WTC11 (cell line): Measurements from ENCODE around the gene GPX4. TPM values are rescaled to one million over a fixed set of nuclear protein-coding genes. Genes with fewer than 3 reads are reported as not detected.
"Not testable (repeated sequence)": the region's sequence is repeated elsewhere in the genome, so short reads cannot be mapped to it uniquely, and the experiment has no call there.

Source experiments
- ATAC-seq: fragments of 200-7000 bp; cut with Tn5 transposase; 2 replicates; pipeline ENCODE4 v1.10.0; 2021; ENCODE audit warnings: mild to moderate bottlenecking, moderate library complexity
- CTCF ChIA-PET: fragments of 300-600 bp; sonication (Branson Sonifier 250); formaldehyde crosslinking; loops from one replicate; lab custom pipeline; 2021; ENCODE audit warnings: antibody characterized with exemption; lab: Charles Lee
- POLR2A ChIA-PET: fragments of 350-600 bp; sonication (Branson Sonifier 250); formaldehyde crosslinking; loops from one replicate; lab custom pipeline; 2021; ENCODE audit warnings: antibody characterized with exemption; lab: Charles Lee
- DNase-seq: peaks from one replicate; pipeline ENCODE4 v3.0.0; 2021; ENCODE audit warnings: low spot score
- H3K27ac Mint-ChIP-seq: 2 replicates; pipeline ENCODE4 v1.8.0; 2021; ENCODE audit warnings: mixed read lengths
- H3K27me3 Mint-ChIP-seq: 2 replicates; pipeline ENCODE4 v1.8.0; 2021; ENCODE audit warnings: low read depth, mild to moderate bottlenecking, moderate library complexity, mixed read lengths
- H3K36me3 Mint-ChIP-seq: 2 replicates; pipeline ENCODE4 v1.8.0; 2021; ENCODE audit warnings: mixed read lengths
- H3K4me1 Mint-ChIP-seq: 2 replicates; pipeline ENCODE4 v1.8.0; 2022; ENCODE audit warnings: mixed read lengths
- H3K4me3 Mint-ChIP-seq: 2 replicates; pipeline ENCODE4 v1.8.0; 2021; ENCODE audit warnings: mild to moderate bottlenecking, moderate library complexity, mixed read lengths
- H3K9me3 Mint-ChIP-seq: 2 replicates; pipeline ENCODE4 v1.8.0; 2021; ENCODE audit warnings: mixed read lengths
- ARID4B ChIP-seq: sonication (generic); formaldehyde crosslinking; IDR thresholded peaks from 2 replicates; pipeline ENCODE4 v1.8.0; 2023; ENCODE audit warnings: missing genetic modification reagents, mild to moderate bottlenecking, borderline replicate concordance
- EMX1 ChIP-seq: fragments of 250-450 bp; sonication (Bioruptor Pico); IDR thresholded peaks from 2 replicates; pipeline ENCODE4 v1.8.0; 2021; ENCODE audit warnings: mild to moderate bottlenecking
- ETV6 ChIP-seq: sonication (generic); formaldehyde crosslinking; IDR thresholded peaks from 2 replicates; pipeline ENCODE4 v1.8.1; 2022; ENCODE audit warnings: mild to moderate bottlenecking, missing genetic modification reagents
- FOXJ3 ChIP-seq: sonication (generic); formaldehyde crosslinking; IDR thresholded peaks from 2 replicates; pipeline ENCODE4 v1.9.0; 2021; ENCODE audit warnings: missing genetic modification reagents, mild to moderate bottlenecking, borderline replicate concordance
- FOXP1 ChIP-seq: sonication (generic); formaldehyde crosslinking; IDR thresholded peaks from 2 replicates; pipeline ENCODE4 v1.8.0; 2022; ENCODE audit warnings: missing genetic modification reagents, mild to moderate bottlenecking, moderate library complexity, borderline replicate concordance
- JAZF1 ChIP-seq: fragments of 250-450 bp; sonication (Bioruptor Pico); IDR thresholded peaks from 2 replicates; pipeline ENCODE4 v1.9.0; 2021; ENCODE audit warnings: moderate library complexity, mild to moderate bottlenecking, inconsistent platforms
- JUN ChIP-seq: sonication (generic); formaldehyde crosslinking; IDR thresholded peaks from 2 replicates; pipeline ENCODE4 v1.8.0; 2023; ENCODE audit warnings: mild to moderate bottlenecking, missing genetic modification reagents
- NR3C1 ChIP-seq: sonication (generic); formaldehyde crosslinking; conservative IDR thresholded peaks from 2 replicates; pipeline ENCODE4 v1.8.1; 2023; ENCODE audit warnings: low read depth, mild to moderate bottlenecking, missing genetic modification reagents
- OVOL2 ChIP-seq: fragments of 250-450 bp; sonication (Bioruptor Pico); IDR thresholded peaks from 2 replicates; pipeline ENCODE4 v1.9.0; 2021; ENCODE audit warnings: mild to moderate bottlenecking, borderline replicate concordance
- RELA ChIP-seq: sonication (generic); formaldehyde crosslinking; IDR thresholded peaks from 2 replicates; pipeline ENCODE4 v1.8.1; 2022; ENCODE audit warnings: missing genetic modification reagents, mild to moderate bottlenecking, borderline replicate concordance
- RORB ChIP-seq: fragments of 250-450 bp; sonication (Bioruptor Pico); IDR thresholded peaks from 2 replicates; pipeline ENCODE4 v1.9.0; 2021; ENCODE audit warnings: mild to moderate bottlenecking
- STAT6 ChIP-seq: sonication (generic); formaldehyde crosslinking; conservative IDR thresholded peaks from 2 replicates; pipeline ENCODE4 v1.8.1; 2023; ENCODE audit warnings: mild to moderate bottlenecking, low read depth, missing genetic modification reagents, moderate library complexity
- TEAD1 ChIP-seq: sonication (generic); formaldehyde crosslinking; IDR thresholded peaks from 2 replicates; pipeline ENCODE4 v1.8.0; 2022; ENCODE audit warnings: mild to moderate bottlenecking, missing genetic modification reagents
- TEAD4 ChIP-seq: sonication (generic); formaldehyde crosslinking; IDR thresholded peaks from 2 replicates; pipeline ENCODE4 v1.8.0; 2022; ENCODE audit warnings: mild to moderate bottlenecking, missing genetic modification reagents
- ZNF219 ChIP-seq: sonication (generic); formaldehyde crosslinking; IDR thresholded peaks from 2 replicates; pipeline ENCODE4 v1.8.0; 2023; ENCODE audit warnings: missing genetic modification reagents, mild to moderate bottlenecking, borderline replicate concordance
- ZNF396 ChIP-seq: fragments of 250-450 bp; sonication (Bioruptor Pico); IDR thresholded peaks from 2 replicates; pipeline ENCODE4 v1.8.0; 2021; ENCODE audit warnings: mild to moderate bottlenecking, moderate library complexity, borderline replicate concordance
- total RNA-seq: library from RNA; stranded (reverse); gene quantifications from 3 replicates; pipeline ENCODE4 v1.2.3, GENCODE V29; 2021
- TF ChIP-seq, protein P1 (sequence below): fragments of 250-450 bp; sonication (Bioruptor Pico); conservative IDR thresholded peaks from 2 replicates; pipeline ENCODE4 v1.9.0; 2021; ENCODE audit warnings: mild to moderate bottlenecking

Gene GPX4
- total RNA-seq, 1 experiment from 2014 or later, result 363 TPM

GRCh38 chr19:1128106-1128505 is 24.3 kb downstream of the GPX4 start (continued):
- TF ChIP-seq ARID4B (CRISPR knock-in tag) (no peak), NR3C1 (CRISPR knock-in tag) (no peak), TEAD4 (CRISPR knock-in tag) (no peak), RORB (CRISPR knock-in tag) (no peak), EMX1 (no peak), JUN (CRISPR knock-in tag) (no peak), FOXP1 (CRISPR knock-in tag) (no peak), ZNF396 (CRISPR knock-in tag) (no peak), ZNF219 (CRISPR knock-in tag) (no peak)

GRCh38 chr19:1129084-1129483 is 25.3 kb downstream of the GPX4 start:
- H3K36me3 Mint-ChIP-seq, POLR2A ChIA-PET, H3K9me3 Mint-ChIP-seq, H3K27ac Mint-ChIP-seq, H3K4me3 Mint-ChIP-seq, H3K27me3 Mint-ChIP-seq, ATAC-seq, H3K4me1 Mint-ChIP-seq, DNase-seq: not testable (repeated sequence)
- CTCF ChIA-PET, result interaction anchor here (1.5 to 3.8 kb wide), 4 partner anchors 12 to 26 kb away, joined by 3 to 28 read pairs (median 4); no protein-coding TSS in a partner anchor

DNA sequence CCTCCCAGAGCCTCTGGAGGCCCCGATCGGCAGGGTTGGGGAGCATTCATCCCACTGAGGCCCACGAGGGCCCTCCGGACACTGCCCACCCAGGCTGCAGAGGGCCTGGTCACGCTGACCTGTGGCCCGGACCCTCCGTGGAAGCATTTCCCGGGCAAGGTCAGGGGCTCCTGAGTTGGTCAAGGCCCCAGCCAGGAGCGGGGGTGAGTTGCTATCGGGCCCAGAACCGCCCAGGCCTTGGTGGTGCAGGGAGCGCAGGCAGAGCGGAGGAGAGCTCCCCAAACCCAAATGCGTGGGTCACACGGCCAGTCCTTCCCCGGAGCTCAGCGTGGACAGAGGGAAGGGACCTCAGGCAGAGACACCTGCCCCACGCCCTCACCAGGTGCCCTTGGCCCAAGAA is 25.7 kb downstream of the GPX4 start:
- CTCF ChIA-PET, result interaction anchor here (1.5 to 3.8 kb wide), 4 partner anchors 12 to 26 kb away, joined by 3 to 28 read pairs (median 4); no protein-coding TSS in a partner anchor
- Mint-ChIP-seq H3K36me3 (no peaks in the 10 kb centered on the region), H3K27me3 (no peaks in the 10 kb centered on the region), H3K4me3 (no peak overlapping the region), H3K9me3 (no peaks in the 10 kb centered on the region), H3K27ac (no peak overlapping the region), H3K4me1 (no peaks in the 10 kb centered on the region)
- ATAC-seq (no peak), DNase-seq (no peak)
- TF ChIP-seq FOXJ3 (no peak), ZNF396 (CRISPR knock-in tag) (no peak), RELA (CRISPR knock-in tag) (no peak), ETV6 (CRISPR knock-in tag) (no peak), TEAD4 (CRISPR knock-in tag) (no peak), JAZF1 (CRISPR knock-in tag) (no peak), OVOL2 (CRISPR knock-in tag) (no peak), STAT6 (CRISPR knock-in tag) (no peak), TEAD1 (no peak)
- TF ChIP-seq, protein P1, sequence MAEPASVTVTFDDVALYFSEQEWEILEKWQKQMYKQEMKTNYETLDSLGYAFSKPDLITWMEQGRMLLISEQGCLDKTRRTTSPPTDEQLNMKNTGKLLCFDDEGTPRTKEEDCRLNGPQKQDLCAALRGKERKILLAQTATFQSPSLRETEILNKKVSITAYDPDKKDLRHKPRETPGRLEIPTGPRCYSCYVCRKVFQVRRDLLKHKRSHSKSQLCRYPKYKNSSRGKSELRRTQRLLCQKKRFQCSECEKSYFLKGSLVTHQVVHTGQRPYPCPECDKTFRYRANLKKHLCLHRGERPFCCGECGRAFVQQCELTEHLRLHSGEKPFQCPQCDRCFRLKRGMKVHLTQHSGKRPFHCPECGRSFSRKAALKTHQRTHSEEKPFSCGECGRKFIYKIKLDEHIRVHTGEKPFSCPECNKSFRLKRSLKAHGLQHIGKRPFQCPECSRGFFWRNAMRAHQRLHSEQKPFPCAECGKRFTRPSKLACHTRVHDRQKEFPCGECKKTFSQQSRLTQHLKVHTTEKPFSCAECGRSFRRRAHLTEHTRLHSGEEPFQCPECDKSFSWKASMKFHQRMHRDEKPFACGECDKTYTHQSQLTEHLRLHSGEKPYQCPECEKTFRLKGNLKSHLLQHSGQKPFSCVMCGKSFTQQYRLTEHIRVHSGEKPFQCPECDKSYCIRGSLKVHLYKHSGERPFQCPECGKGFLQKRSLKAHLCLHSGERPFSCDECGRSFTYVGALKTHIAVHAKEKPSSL (CRISPR knock-in tag), result no peak
- POLR2A ChIA-PET, result no interaction called here
